ENCODE results near the gene SYF2.

SYF2 gene

GRCh38 chr1:25201006-25201405 lies 31.3 kb downstream of the SYF2 start:
- no peak overlapping the region for H3K4me3 ChIP-seq (ENCODE audit: control insufficient read depth, low read depth, low read length)
- TF ChIP-seq CTCF (IDR thresholded peaks at IDR 0.05; ENCODE audit: control insufficient read depth, insufficient read depth, low read depth, low read length, missing control alignments) = no peak
- no peak for DNase-seq (ENCODE audit: low read depth)

- no peak for DNase-seq (ENCODE audit: low read depth)
- no peak for TF ChIP-seq CTCF (IDR thresholded peaks at IDR 0.05; ENCODE audit: control insufficient read depth, insufficient read depth, low read depth, low read length, missing control alignments)
- H3K4me3 ChIP-seq (ENCODE audit: control insufficient read depth, low read depth, low read length) = no peak overlapping the region
Observed at GRCh38 chr1:25199819-25200620, 32.3 kb downstream of the SYF2 start.

- DNase-seq (ENCODE audit: low read depth) = no peak
- TF ChIP-seq CTCF (IDR thresholded peaks at IDR 0.05; ENCODE audit: control insufficient read depth, insufficient read depth, low read depth, low read length, missing control alignments) = no peak
- H3K4me3 ChIP-seq (ENCODE audit: control insufficient read depth, low read depth, low read length) = no peak overlapping the region
Observed at GRCh38 chr1:25198663-25199252, 33.5 kb downstream of the SYF2 start.

GRCh38 chr1:25197982-25198662 lies 34.2 kb downstream of the SYF2 start:
- TF ChIP-seq CTCF (IDR thresholded peaks at IDR 0.05; ENCODE audit: control insufficient read depth, insufficient read depth, low read depth, low read length, missing control alignments) = no peak
- H3K4me3 ChIP-seq (ENCODE audit: control insufficient read depth, low read depth, low read length) = no peak overlapping the region
- DNase-seq (ENCODE audit: low read depth) = no peak

GRCh38 chr1:25197235-25197975 lies 34.9 kb downstream of the SYF2 start:
- H3K4me3 ChIP-seq (ENCODE audit: control insufficient read depth, low read depth, low read length) = no peak overlapping the region
- no peak for DNase-seq (ENCODE audit: low read depth)
- no peak for TF ChIP-seq CTCF (IDR thresholded peaks at IDR 0.05; ENCODE audit: control insufficient read depth, insufficient read depth, low read depth, low read length, missing control alignments)

- TF ChIP-seq CTCF (IDR thresholded peaks at IDR 0.05; ENCODE audit: control insufficient read depth, insufficient read depth, low read depth, low read length, missing control alignments) = no peak
- no peak overlapping the region for H3K4me3 ChIP-seq (ENCODE audit: control insufficient read depth, low read depth, low read length)
- no peak for DNase-seq (ENCODE audit: low read depth)
Observed at GRCh38 chr1:25196830-25197229, 35.5 kb downstream of the SYF2 start.

All from AG09309 (cell line).